Measurements from ENCODE around the gene NFATC1.

NFATC1 gene

GRCh38 chr18:79389689-79390088 lies 6.0 kb upstream of the NFATC1 start:
- DNase-seq (ENCODE audit: low spot score) = no peak

GRCh38 chr18:79392226-79392625 lies 3.5 kb upstream of the NFATC1 start:
- DNase-seq (ENCODE audit: low spot score) = no peak

- DNase-seq (ENCODE audit: low spot score) = no peak
Observed at GRCh38 chr18:79393181-79393634, 2.5 kb upstream of the NFATC1 start.

GRCh38 chr18:79393635-79394533 lies 1.8 kb upstream of the NFATC1 start:
- peak; percentile 83 for DNase-seq (ENCODE audit: low spot score)

GRCh38 chr18:79394534-79395307 lies 1.0 kb upstream of the NFATC1 start:
- peak; percentile 22 for DNase-seq (ENCODE audit: low spot score)

- DNase-seq (ENCODE audit: low spot score) = no peak
Observed at GRCh38 chr18:79395308-79395640, 456 bp upstream of the NFATC1 start.

- DNase-seq (ENCODE audit: low spot score) = peak; percentile 31
Observed at GRCh38 chr18:79396431-79397246, 909 bp downstream of the NFATC1 start.

- no peak for DNase-seq (ENCODE audit: low spot score)
Observed at GRCh38 chr18:79397247-79397829, 1.6 kb downstream of the NFATC1 start.

GRCh38 chr18:79397830-79398761 lies 2.4 kb downstream of the NFATC1 start:
- no peak for DNase-seq (ENCODE audit: low spot score)

- DNase-seq (ENCODE audit: low spot score) = no peak
Observed at GRCh38 chr18:79399275-79400081, 3.7 kb downstream of the NFATC1 start.

GRCh38 chr18:79400091-79400590 lies 4.4 kb downstream of the NFATC1 start:
- peak; percentile 32 for DNase-seq (ENCODE audit: low spot score)

- no peak for DNase-seq (ENCODE audit: low spot score)
Observed at GRCh38 chr18:79400591-79401381, 5.1 kb downstream of the NFATC1 start.

- no peak for DNase-seq (ENCODE audit: low spot score)
Observed at GRCh38 chr18:79401494-79402208, 5.9 kb downstream of the NFATC1 start.

GRCh38 chr18:79402209-79402576 lies 6.5 kb downstream of the NFATC1 start:
- DNase-seq (ENCODE audit: low spot score) = no peak

GRCh38 chr18:79402977-79403722 lies 7.4 kb downstream of the NFATC1 start:
- peak; percentile 35 for DNase-seq (ENCODE audit: low spot score)

GRCh38 chr18:79403723-79404566 lies 8.2 kb downstream of the NFATC1 start:
- peak; percentile 52 for DNase-seq (ENCODE audit: low spot score)

GRCh38 chr18:79404567-79404910 lies 8.8 kb downstream of the NFATC1 start:
- DNase-seq (ENCODE audit: low spot score) = no peak

All from kidney tubule cell (primary cell).